Activated B cell treated with CpG ODN at 0.5 μM for 24 hours (primary cell): Measurements from ENCODE around the gene WDR11. TPM values are rescaled to one million over a fixed set of nuclear protein-coding genes. Genes with fewer than 3 reads are reported as not detected.

Experiments used
- ATAC-seq: fragments of 200-7000 bp; cut with Tn5 transposase; one replicate; pipeline ENCODE4 v1.10.0; 2021; ENCODE audit warnings: low read depth, mild to moderate bottlenecking, moderate library complexity
- CTCF ChIA-PET: fragments of 350-600 bp; sonication (Branson Sonifier 250); formaldehyde crosslinking; loops from one replicate; lab custom pipeline; 2021; ENCODE audit warnings: antibody characterized with exemption; lab: Charles Lee
- POLR2A ChIA-PET: fragments of 350-600 bp; sonication (Branson Sonifier 250); formaldehyde crosslinking; loops from one replicate; lab custom pipeline; 2021; ENCODE audit warnings: antibody characterized with exemption; lab: Charles Lee
- DNase-seq: peaks from one replicate; pipeline ENCODE4 v3.0.0; 2022
- H3K27ac Mint-ChIP-seq: one replicate; pipeline ENCODE4 v1.8.0; 2020; ENCODE audit warnings: mixed read lengths
- H3K27me3 Mint-ChIP-seq: one replicate; pipeline ENCODE4 v1.8.0; 2021; ENCODE audit warnings: mixed read lengths
- H3K36me3 Mint-ChIP-seq: one replicate; pipeline ENCODE4 v1.8.0; 2021; ENCODE audit warnings: low read depth, mixed read lengths
- H3K4me1 Mint-ChIP-seq: one replicate; pipeline ENCODE4 v1.8.0; 2021; ENCODE audit warnings: mixed read lengths
- H3K4me3 Mint-ChIP-seq: one replicate; pipeline ENCODE4 v1.8.0; 2020; ENCODE audit warnings: mild to moderate bottlenecking, mixed read lengths
- H3K9me3 Mint-ChIP-seq: one replicate; pipeline ENCODE4 v1.8.0; 2020; ENCODE audit warnings: mixed read lengths
- intact Hi-C: fragments of 100-400 bp; cut with micrococcal nuclease; formaldehyde crosslinking; loops from one replicate; pipeline ENCODE4 v1.15.1; 2024
- total RNA-seq: library from RNA; stranded (reverse); gene quantifications from 2 replicates; pipeline ENCODE4 v1.2.3, GENCODE V29; 2022
- TF ChIP-seq, protein P1 (sequence below): fragments of 200-600 bp; IDR thresholded peaks from one replicate; pipeline ENCODE4 v1.8.0; 2022; ENCODE audit warnings: antibody characterized with exemption, mild to moderate bottlenecking

The WDR11 gene
- total RNA-seq, 1 donor from 2014 or later: 145 TPM

GRCh38 chr10:120887482-120887881 is 36.3 kb downstream of the WDR11 start:
- Mint-ChIP-seq H3K36me3 (peaks cover 82% of the 10 kb centered on the region), H3K4me3 (no peak overlapping the region), H3K4me1 (no peaks in the 10 kb centered on the region), H3K9me3 (no peaks in the 10 kb centered on the region), H3K27me3 (no peaks in the 10 kb centered on the region), H3K27ac (no peak overlapping the region)
- ATAC-seq: no peak
- ChIA-PET POLR2A (no interaction called here), CTCF (no interaction called here)
- DNase-seq: no peak
- intact Hi-C loops: no loop called here
- TF ChIP-seq, protein P1, sequence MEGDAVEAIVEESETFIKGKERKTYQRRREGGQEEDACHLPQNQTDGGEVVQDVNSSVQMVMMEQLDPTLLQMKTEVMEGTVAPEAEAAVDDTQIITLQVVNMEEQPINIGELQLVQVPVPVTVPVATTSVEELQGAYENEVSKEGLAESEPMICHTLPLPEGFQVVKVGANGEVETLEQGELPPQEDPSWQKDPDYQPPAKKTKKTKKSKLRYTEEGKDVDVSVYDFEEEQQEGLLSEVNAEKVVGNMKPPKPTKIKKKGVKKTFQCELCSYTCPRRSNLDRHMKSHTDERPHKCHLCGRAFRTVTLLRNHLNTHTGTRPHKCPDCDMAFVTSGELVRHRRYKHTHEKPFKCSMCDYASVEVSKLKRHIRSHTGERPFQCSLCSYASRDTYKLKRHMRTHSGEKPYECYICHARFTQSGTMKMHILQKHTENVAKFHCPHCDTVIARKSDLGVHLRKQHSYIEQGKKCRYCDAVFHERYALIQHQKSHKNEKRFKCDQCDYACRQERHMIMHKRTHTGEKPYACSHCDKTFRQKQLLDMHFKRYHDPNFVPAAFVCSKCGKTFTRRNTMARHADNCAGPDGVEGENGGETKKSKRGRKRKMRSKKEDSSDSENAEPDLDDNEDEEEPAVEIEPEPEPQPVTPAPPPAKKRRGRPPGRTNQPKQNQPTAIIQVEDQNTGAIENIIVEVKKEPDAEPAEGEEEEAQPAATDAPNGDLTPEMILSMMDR: no peak

DNA sequence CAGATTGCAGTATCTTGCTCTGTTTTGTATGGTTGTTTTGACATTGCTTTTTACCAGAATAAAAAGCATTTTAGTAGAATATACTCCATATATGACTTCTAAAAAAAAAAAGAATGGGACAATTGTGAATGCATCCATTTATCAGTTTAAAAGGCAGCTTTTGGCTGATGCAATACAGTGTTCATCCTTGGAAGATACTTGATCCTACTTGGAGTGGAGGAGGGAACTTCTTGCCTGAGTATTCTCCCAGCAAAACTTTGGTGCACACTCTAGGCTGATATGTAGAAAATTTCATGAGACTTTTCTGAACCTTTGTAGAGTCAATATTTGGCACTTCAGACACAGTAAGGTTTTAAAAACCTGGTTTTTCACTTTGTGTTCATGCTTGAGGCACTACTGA is 40.2 kb downstream of the WDR11 start:
- CTCF ChIA-PET: no interaction called here

DNA sequence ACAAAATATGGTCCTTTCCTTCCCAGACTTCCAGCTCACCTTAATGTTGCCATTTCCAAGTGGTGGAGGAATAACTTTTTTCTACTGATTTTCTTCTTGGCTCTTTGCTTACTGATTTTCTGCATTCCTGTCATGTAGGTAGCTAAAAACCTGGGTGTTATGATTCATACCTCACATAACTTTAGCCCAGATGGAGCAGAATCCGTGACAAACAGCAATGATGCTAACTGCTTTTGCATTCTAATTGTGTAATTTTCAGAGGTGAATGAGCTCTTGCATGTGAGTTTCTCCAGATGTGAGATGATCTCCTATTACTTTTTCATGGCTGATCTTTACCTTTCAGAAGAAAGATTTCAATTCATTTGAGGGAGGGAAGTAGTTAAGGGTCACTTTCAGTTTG is 43.4 kb downstream of the WDR11 start:
- H3K4me1 Mint-ChIP-seq: no peaks in the 10 kb centered on the region
- ChIA-PET CTCF (no interaction called here), POLR2A (no interaction called here)
- DNase-seq (no peak), ATAC-seq (no peak)
- H3K36me3 Mint-ChIP-seq: peaks cover 71% of the 10 kb centered on the region
- intact Hi-C loops: no loop called here
- H3K27me3 Mint-ChIP-seq: no peaks in the 10 kb centered on the region
- no peak overlapping the region for H3K27ac Mint-ChIP-seq
- TF ChIP-seq, protein P1: no peak
- H3K9me3 Mint-ChIP-seq: no peaks in the 10 kb centered on the region
- no peak overlapping the region for H3K4me3 Mint-ChIP-seq

More for the DNA sequence above, 40.2 kb downstream of the WDR11 start:
- Mint-ChIP-seq H3K27ac (no peak overlapping the region), H3K4me1 (no peaks in the 10 kb centered on the region), H3K9me3 (no peaks in the 10 kb centered on the region), H3K36me3 (peaks cover 76% of the 10 kb centered on the region), H3K4me3 (no peak overlapping the region), H3K27me3 (no peaks in the 10 kb centered on the region)
- no peak for ATAC-seq
- no peak for DNase-seq
- TF ChIP-seq, protein P1: no peak
- intact Hi-C loops: no loop called here
- POLR2A ChIA-PET: no interaction called here

GRCh38 chr10:120897343-120897742 is 46.2 kb downstream of the WDR11 start:
- ChIA-PET POLR2A (no interaction called here), CTCF (no interaction called here)
- Mint-ChIP-seq H3K4me3 (no peak overlapping the region), H3K36me3 (peaks cover 71% of the 10 kb centered on the region), H3K27me3 (no peaks in the 10 kb centered on the region), H3K27ac (no peak overlapping the region), H3K9me3 (no peaks in the 10 kb centered on the region), H3K4me1 (no peaks in the 10 kb centered on the region)
- DNase-seq: no peak
- TF ChIP-seq, protein P1: no peak
- no peak for ATAC-seq
- intact Hi-C loops: no loop called here

DNA sequence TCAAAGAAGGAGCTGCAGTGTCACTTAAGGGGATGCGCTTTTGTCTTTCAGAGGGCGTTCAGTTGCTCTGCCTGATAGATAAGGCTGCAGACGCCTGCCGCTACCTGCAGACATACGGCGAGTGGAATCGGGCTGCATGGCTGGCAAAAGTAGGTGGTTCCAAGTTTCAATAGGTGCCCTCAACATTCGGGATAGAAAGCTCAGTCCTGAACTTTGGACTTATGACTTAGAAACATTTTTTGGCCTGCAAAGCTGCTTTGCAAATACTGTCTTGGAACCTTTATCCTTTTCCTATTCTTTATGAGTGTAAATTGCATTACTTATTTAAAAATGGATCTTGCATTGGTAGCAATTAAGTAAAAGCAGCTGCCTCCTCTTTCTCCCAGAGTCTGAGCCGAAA is 54.1 kb downstream of the WDR11 start:
- POLR2A ChIA-PET: no interaction called here
- H3K27ac Mint-ChIP-seq: no peak overlapping the region
- TF ChIP-seq, protein P1: no peak
- CTCF ChIA-PET: no interaction called here
- no peaks in the 10 kb centered on the region for H3K4me1 Mint-ChIP-seq
- no peak for ATAC-seq
- H3K27me3 Mint-ChIP-seq: no peaks in the 10 kb centered on the region
- peaks cover 92% of the 10 kb centered on the region for H3K36me3 Mint-ChIP-seq
- no peak overlapping the region for H3K4me3 Mint-ChIP-seq
- intact Hi-C loops: no loop called here
- no peak for DNase-seq
- peaks cover 5% of the 10 kb centered on the region for H3K9me3 Mint-ChIP-seq
